ENCODE measurements around the gene POLR1A. TPM values are rescaled to one million over a fixed set of nuclear protein-coding genes. Genes with fewer than 3 reads are reported as not detected.
A peak's percentile ranks its signal among the peaks of the same experiment; 100 is the strongest.

The POLR1A gene
- total and polyA plus RNA-seq, 2 of the 13 experiments (the other 11 are each of a cell fraction or from before 2014, with no cell fraction given): 7.2 to 39.9 TPM

GRCh38 chr2:86105969-86106945 lies 571 bp upstream of the POLR1A start, which contains the start of gene PTCD3 (continued):
- TF ChIP-seq PRDM10 (CRISPR knock-in tag; IDR thresholded peaks at IDR 0.05; ENCODE audit: low read depth): peak; percentile 99
- peak; percentile 92 for TF ChIP-seq ZNF318 (CRISPR knock-in tag; IDR thresholded peaks at IDR 0.05)
- no peak for TF ChIP-seq SATB2 (CRISPR knock-in tag; IDR thresholded peaks at IDR 0.05)
- no peak for TF ChIP-seq ZNF777 (CRISPR knock-in tag; IDR thresholded peaks at IDR 0.05)
- TF ChIP-seq KLF6 (CRISPR knock-in tag; IDR thresholded peaks at IDR 0.05): peak; percentile 93
- no peak for TF ChIP-seq PLRG1 (conservative IDR thresholded peaks at IDR 0.05)
- TF ChIP-seq ZSCAN31 (CRISPR knock-in tag; IDR thresholded peaks at IDR 0.05; ENCODE audit: low read depth): peak; percentile 87
- no peak for TF ChIP-seq ZNF530 (CRISPR knock-in tag; IDR thresholded peaks at IDR 0.05; ENCODE audit: low read depth)
- peak; percentile 95 for TF ChIP-seq DMAP1 (CRISPR knock-in tag; IDR thresholded peaks at IDR 0.05)
- peak; percentile 86; the same call in 1 of the 2 replicates for TF ChIP-seq ZNF691 (CRISPR knock-in tag; IDR thresholded peaks at IDR 0.05; ENCODE audit: borderline replicate concordance, low read depth)
- peak; percentile 35; the same call in 1 of the 2 replicates for TF ChIP-seq ZNF761 (CRISPR knock-in tag; conservative IDR thresholded peaks at IDR 0.05)
- TF ChIP-seq ZBTB7B (CRISPR knock-in tag; IDR thresholded peaks at IDR 0.05): no peak
- no peak for TF ChIP-seq GLI4 (CRISPR knock-in tag; IDR thresholded peaks at IDR 0.05; ENCODE audit: borderline replicate concordance)
- no peak for TF ChIP-seq CSRNP2 (CRISPR knock-in tag; conservative IDR thresholded peaks at IDR 0.05; ENCODE audit: low read depth)
